ENCODE measurements around the gene GRIK1. TPM values are rescaled to one million over a fixed set of nuclear protein-coding genes. Genes with fewer than 3 reads are reported as not detected.

Gene GRIK1
- polyA plus RNA-seq, 2 donors: 0.01 to 0.02 TPM

DNA sequence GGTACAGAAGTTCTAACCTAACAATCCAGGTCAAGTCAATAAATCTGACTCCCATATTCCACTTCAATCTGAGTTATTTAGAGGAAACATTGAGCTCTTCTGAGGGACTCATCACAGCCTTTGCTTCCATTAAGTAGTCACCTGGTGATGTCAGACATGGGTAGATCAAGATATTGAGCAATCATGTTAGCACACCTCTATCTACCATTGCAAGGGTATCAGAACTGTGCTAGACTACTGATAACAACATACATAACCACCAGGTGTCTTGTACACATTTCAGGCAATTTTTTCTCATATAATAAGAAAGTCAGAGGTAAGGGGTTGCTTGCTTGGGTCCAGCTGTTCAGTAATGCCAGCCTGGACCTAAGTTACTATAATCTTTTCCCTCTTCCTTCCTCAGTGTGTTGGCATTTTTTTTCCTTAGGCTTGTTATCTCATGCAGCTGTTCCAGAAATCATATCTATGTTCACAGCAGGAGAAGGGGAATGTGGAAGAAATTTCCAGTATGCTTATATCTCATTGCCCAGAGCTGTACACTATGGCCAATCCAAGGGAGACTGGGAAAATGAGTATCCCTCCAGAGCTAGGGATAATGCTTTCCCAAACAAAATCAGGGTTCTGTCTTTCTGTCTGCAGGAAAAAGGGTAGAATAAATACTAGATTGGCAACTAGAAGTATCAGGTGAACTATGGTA, 52.3 kb downstream of the GRIK1 start:
- Histone ChIP-seq H3K4me3 (ENCODE audit: low read depth in 1 of 2, low read length in 2 of 2) (no peak overlapping the region), H3K27ac (ENCODE audit: low read depth in 2 of 2, low read length in 1 of 2) (no peak overlapping the region), H3K9me3 (ENCODE audit: control insufficient read depth in 2 of 2, insufficient read depth in 1 of 2, low read depth in 1 of 2, low read length in 1 of 2) (no peaks in the 10 kb centered on the region), H3K27me3 (ENCODE audit: control insufficient read depth in 1 of 2, insufficient read depth in 2 of 2, low read length in 2 of 2) (no peaks in the 10 kb centered on the region), H3K4me1 (ENCODE audit: control insufficient read depth in 2 of 2, insufficient read depth in 2 of 2, low read length in 1 of 2) (no peaks in the 10 kb centered on the region), H3K36me3 (ENCODE audit: control insufficient read depth in 2 of 2, insufficient read depth in 2 of 2, low read length in 1 of 2) (no peaks in the 10 kb centered on the region)

DNA sequence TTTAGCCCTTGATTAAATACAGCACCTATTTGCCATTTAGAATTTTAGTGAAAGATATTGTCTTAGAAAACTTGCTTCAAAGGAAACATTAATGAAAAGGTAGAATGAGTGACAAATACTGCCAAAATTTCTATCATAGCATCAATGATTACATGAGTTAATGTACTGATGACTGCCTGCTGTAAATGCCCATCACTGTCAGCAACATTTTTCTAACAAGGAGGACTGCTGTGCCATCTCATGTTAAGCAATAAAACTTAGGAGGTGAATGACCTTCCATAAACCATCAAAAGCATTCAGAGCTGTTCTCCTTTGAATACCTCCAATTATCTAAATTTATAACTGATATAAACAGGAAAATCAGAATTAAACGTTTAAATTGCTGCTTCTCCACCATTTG, 54.3 kb downstream of the GRIK1 start:
- 36 to 55% methylated on average over 1 of the region's 1 CpG for WGBS, 2 donors
- Histone ChIP-seq H3K9me3 (ENCODE audit: control insufficient read depth in 2 of 2, insufficient read depth in 1 of 2, low read depth in 1 of 2, low read length in 1 of 2) (no peaks in the 10 kb centered on the region), H3K4me3 (ENCODE audit: low read depth in 1 of 2, low read length in 2 of 2) (no peak overlapping the region), H3K36me3 (ENCODE audit: control insufficient read depth in 2 of 2, insufficient read depth in 2 of 2, low read length in 1 of 2) (no peaks in the 10 kb centered on the region), H3K27me3 (ENCODE audit: control insufficient read depth in 1 of 2, insufficient read depth in 2 of 2, low read length in 2 of 2) (no peaks in the 10 kb centered on the region), H3K4me1 (ENCODE audit: control insufficient read depth in 2 of 2, insufficient read depth in 2 of 2, low read length in 1 of 2) (no peaks in the 10 kb centered on the region), H3K27ac (ENCODE audit: low read depth in 2 of 2, low read length in 1 of 2) (no peak overlapping the region)

DNA sequence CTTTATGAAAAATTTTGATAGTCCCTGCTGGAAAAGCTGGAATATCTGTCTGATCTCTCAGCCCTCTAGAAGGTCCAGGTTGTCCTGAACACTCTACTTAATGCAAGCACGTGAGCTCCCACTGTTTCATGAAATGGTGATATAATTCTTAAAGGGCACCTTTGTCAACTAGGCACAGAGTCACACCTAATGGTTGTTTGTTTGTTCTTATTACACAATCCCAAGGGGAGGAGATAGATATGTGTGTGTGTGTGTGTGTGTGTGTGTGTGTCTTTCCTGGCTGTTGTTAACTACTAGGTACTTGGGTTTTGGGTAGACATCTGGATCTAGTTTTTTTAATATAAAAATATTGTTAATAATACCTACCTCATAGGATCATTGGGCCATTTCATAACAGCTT, 63.9 kb downstream of the GRIK1 start:
- Histone ChIP-seq H3K27ac (ENCODE audit: low read depth in 2 of 2, low read length in 1 of 2) (no peak overlapping the region), H3K27me3 (ENCODE audit: control insufficient read depth in 1 of 2, insufficient read depth in 2 of 2, low read length in 2 of 2) (no peaks in the 10 kb centered on the region), H3K4me3 (ENCODE audit: low read depth in 1 of 2, low read length in 2 of 2) (no peak overlapping the region), H3K36me3 (ENCODE audit: control insufficient read depth in 2 of 2, insufficient read depth in 2 of 2, low read length in 1 of 2) (no peaks in the 10 kb centered on the region), H3K9me3 (ENCODE audit: control insufficient read depth in 2 of 2, insufficient read depth in 1 of 2, low read depth in 1 of 2, low read length in 1 of 2) (no peaks in the 10 kb centered on the region), H3K4me1 (ENCODE audit: control insufficient read depth in 2 of 2, insufficient read depth in 2 of 2, low read length in 1 of 2) (no peaks in the 10 kb centered on the region)
- WGBS, 2 donors: 51 to 69% methylated on average over 1 of the region's 1 CpG

DNA sequence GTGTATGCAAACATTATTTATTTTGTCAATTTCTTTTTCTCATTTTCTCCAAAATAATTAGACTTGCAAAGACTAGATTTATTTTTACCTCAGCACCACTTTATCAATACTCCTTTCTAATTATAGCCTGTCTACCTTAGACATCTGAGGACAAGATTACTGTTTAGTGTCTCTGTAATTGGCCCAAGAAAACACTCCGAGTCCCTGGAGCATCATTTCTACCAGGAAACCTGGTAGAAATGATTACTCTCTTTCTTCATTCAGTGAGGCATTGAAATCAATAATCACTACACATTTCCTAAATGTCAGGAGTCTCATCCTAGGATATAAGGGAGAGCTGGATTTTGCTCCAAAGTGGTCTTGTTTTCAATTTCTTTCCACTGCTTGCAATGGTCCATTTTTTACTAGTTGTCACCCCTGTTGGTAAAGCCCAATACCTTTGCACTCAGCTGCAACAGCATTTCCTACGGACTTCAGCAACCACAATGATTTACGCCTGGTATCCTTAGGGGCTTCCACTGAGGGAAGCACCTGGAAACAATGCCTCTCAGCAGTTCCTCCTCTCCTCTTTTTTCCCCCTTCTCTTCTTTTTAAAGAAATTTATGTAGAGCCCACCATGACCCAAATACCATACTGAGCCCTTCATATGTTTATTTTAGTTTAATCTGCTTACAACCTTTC, 64.6 kb downstream of the GRIK1 start:
- no peaks in the 10 kb centered on the region for H3K9me3 ChIP-seq (ENCODE audit: control insufficient read depth in 2 of 2, insufficient read depth in 1 of 2, low read depth in 1 of 2, low read length in 1 of 2)
- H3K27me3 ChIP-seq (ENCODE audit: control insufficient read depth in 1 of 2, insufficient read depth in 2 of 2, low read length in 2 of 2): no peaks in the 10 kb centered on the region
- no peak overlapping the region for H3K4me3 ChIP-seq (ENCODE audit: low read depth in 1 of 2, low read length in 2 of 2)
- 66 to 69% methylated on average over 3 of the region's 3 CpGs for WGBS, 2 donors
- H3K4me1 ChIP-seq (ENCODE audit: control insufficient read depth in 2 of 2, insufficient read depth in 2 of 2, low read length in 1 of 2): no peaks in the 10 kb centered on the region
- H3K27ac ChIP-seq (ENCODE audit: low read depth in 2 of 2, low read length in 1 of 2): no peak overlapping the region
- H3K36me3 ChIP-seq (ENCODE audit: control insufficient read depth in 2 of 2, insufficient read depth in 2 of 2, low read length in 1 of 2): no peaks in the 10 kb centered on the region

DNA sequence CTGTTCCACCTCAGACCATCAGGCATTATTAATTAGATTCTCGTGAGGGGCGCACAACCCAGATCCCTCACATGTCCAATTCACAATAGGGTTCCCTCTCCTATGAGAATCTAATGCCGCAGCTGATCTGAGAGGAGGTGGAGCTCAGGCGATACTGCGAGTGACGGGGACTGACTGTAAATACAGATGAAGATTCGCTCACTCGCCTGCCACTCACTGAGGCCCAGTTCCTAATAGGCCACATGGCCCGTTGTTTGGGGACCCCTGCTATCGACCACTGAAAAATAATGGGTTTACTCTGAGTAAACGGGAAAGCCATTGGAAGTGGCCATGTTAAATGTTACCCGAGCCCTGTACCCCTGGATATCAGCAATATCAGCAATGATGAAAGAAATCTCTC, 65.9 kb downstream of the GRIK1 start:
- H3K9me3 ChIP-seq (ENCODE audit: control insufficient read depth in 2 of 2, insufficient read depth in 1 of 2, low read depth in 1 of 2, low read length in 1 of 2): no peaks in the 10 kb centered on the region
- H3K4me3 ChIP-seq (ENCODE audit: low read depth in 1 of 2, low read length in 2 of 2): no peak overlapping the region
- 93 to 94% methylated on average over 12 of the region's 12 CpGs for WGBS, 2 donors
- no peaks in the 10 kb centered on the region for H3K27me3 ChIP-seq (ENCODE audit: control insufficient read depth in 1 of 2, insufficient read depth in 2 of 2, low read length in 2 of 2)
- no peaks in the 10 kb centered on the region for H3K36me3 ChIP-seq (ENCODE audit: control insufficient read depth in 2 of 2, insufficient read depth in 2 of 2, low read length in 1 of 2)
- no peak overlapping the region for H3K27ac ChIP-seq (ENCODE audit: low read depth in 2 of 2, low read length in 1 of 2)
- no peaks in the 10 kb centered on the region for H3K4me1 ChIP-seq (ENCODE audit: control insufficient read depth in 2 of 2, insufficient read depth in 2 of 2, low read length in 1 of 2)

DNA sequence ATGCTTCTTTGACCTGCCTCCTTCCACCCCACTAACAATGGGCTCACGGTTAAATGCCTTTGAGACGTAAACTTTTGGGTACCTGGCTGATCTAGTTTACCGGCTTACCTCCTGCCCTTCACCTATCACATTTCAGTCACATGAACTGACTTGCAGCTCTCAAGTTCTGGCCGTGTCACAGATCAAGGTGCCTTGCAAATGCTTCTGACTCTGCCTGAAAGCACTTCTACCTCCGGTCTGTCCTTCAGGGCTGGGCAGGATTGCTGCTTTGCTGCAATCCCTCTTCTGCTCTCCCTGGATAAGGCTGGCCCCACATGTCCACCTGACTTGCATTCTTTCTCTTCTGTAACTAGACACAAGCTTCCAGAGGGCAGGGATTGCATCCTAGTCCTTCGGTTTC, 69.0 kb downstream of the GRIK1 start:
- H3K4me3 ChIP-seq (ENCODE audit: low read depth in 1 of 2, low read length in 2 of 2): no peak overlapping the region
- H3K36me3 ChIP-seq (ENCODE audit: control insufficient read depth in 2 of 2, insufficient read depth in 2 of 2, low read length in 1 of 2): no peaks in the 10 kb centered on the region
- H3K4me1 ChIP-seq (ENCODE audit: control insufficient read depth in 2 of 2, insufficient read depth in 2 of 2, low read length in 1 of 2): no peaks in the 10 kb centered on the region
- 50 to 59% methylated on average over 6 of the region's 6 CpGs for WGBS, 2 donors
- H3K27ac ChIP-seq (ENCODE audit: low read depth in 2 of 2, low read length in 1 of 2): no peak overlapping the region
- H3K27me3 ChIP-seq (ENCODE audit: control insufficient read depth in 1 of 2, insufficient read depth in 2 of 2, low read length in 2 of 2): no peaks in the 10 kb centered on the region
- H3K9me3 ChIP-seq (ENCODE audit: control insufficient read depth in 2 of 2, insufficient read depth in 1 of 2, low read depth in 1 of 2, low read length in 1 of 2): no peaks in the 10 kb centered on the region

DNA sequence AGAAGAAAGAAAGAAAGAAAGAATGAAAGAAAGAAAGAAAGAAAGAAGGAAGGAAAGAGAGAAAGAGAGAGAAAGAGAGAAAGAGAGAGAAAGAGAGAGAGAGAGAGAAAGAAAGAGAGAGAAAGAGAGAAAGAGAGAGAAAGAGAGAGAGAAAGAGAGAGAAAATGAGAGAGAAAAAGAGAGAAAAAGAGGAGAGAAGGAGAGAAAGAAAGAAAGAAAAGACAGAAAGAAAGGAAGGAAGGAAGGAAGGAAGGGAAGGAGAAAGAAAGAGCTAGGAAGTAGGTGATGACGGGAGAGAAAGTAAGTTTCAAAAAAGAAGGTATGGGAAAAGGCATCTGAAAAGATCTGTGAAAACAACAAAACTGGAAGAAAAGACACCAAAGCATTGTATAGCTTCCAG, 72.0 kb downstream of the GRIK1 start:
- no peak overlapping the region for H3K4me3 ChIP-seq (ENCODE audit: low read depth in 1 of 2, low read length in 2 of 2)
- no peaks in the 10 kb centered on the region for H3K9me3 ChIP-seq (ENCODE audit: control insufficient read depth in 2 of 2, insufficient read depth in 1 of 2, low read depth in 1 of 2, low read length in 1 of 2)
- no peaks in the 10 kb centered on the region for H3K4me1 ChIP-seq (ENCODE audit: control insufficient read depth in 2 of 2, insufficient read depth in 2 of 2, low read length in 1 of 2)
- H3K36me3 ChIP-seq (ENCODE audit: control insufficient read depth in 2 of 2, insufficient read depth in 2 of 2, low read length in 1 of 2): no peaks in the 10 kb centered on the region
- H3K27me3 ChIP-seq (ENCODE audit: control insufficient read depth in 1 of 2, insufficient read depth in 2 of 2, low read length in 2 of 2): no peaks in the 10 kb centered on the region
- H3K27ac ChIP-seq (ENCODE audit: low read depth in 2 of 2, low read length in 1 of 2): no peak overlapping the region
- WGBS, 2 donors: 69 to 83% methylated on average over 1 of the region's 1 CpG

DNA sequence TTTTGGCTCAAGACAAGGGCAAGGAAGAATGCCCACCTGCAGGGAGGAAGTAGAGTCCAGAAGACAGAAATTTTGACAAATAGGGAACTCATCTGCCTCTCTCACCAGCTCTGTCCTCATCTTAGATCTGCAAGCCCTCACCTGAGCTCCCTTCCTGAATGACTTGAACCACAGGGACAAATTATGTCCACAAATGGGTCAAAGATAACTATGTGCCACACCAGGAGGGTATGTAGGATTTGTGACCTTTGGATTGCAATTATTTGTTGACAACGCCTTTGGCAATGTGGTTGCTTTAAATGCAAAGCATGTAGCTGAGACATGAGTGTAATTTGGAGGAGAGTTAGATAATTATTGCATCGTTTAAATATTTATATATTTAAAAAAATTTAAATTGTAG, 79.5 kb downstream of the GRIK1 start:
- no peaks in the 10 kb centered on the region for H3K27me3 ChIP-seq (ENCODE audit: control insufficient read depth in 1 of 2, insufficient read depth in 2 of 2, low read length in 2 of 2)
- H3K27ac ChIP-seq (ENCODE audit: low read depth in 2 of 2, low read length in 1 of 2): no peak overlapping the region
- no peak overlapping the region for H3K4me3 ChIP-seq (ENCODE audit: low read depth in 1 of 2, low read length in 2 of 2)
- no peaks in the 10 kb centered on the region for H3K9me3 ChIP-seq (ENCODE audit: control insufficient read depth in 2 of 2, insufficient read depth in 1 of 2, low read depth in 1 of 2, low read length in 1 of 2)
- H3K36me3 ChIP-seq (ENCODE audit: control insufficient read depth in 2 of 2, insufficient read depth in 2 of 2, low read length in 1 of 2): no peaks in the 10 kb centered on the region
- H3K4me1 ChIP-seq (ENCODE audit: control insufficient read depth in 2 of 2, insufficient read depth in 2 of 2, low read length in 1 of 2): no peaks in the 10 kb centered on the region
- WGBS, 2 donors: 79 to 86% methylated on average over 2 of the region's 2 CpGs

DNA sequence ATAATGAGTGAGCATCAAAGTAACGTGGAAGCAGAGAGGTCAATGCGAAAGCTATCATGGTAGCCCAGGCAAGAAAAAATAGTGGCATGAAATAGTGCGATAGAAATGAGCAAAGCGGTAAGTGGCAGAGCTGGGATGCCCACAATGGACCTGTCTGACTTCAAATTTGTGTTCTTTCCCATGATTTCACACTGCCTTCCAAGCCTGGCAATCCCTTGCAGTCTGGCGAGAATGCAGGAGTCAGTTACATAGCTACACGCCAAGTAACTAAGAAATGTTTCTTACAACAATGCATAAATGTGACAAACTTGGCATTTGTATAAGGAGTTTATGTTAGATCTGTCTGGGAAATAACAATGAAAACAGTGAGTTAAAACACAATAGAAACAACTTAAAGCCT, 82.6 kb downstream of the GRIK1 start:
- H3K4me3 ChIP-seq (ENCODE audit: low read depth in 1 of 2, low read length in 2 of 2): no peak overlapping the region
- H3K9me3 ChIP-seq (ENCODE audit: control insufficient read depth in 2 of 2, insufficient read depth in 1 of 2, low read depth in 1 of 2, low read length in 1 of 2): no peaks in the 10 kb centered on the region
- H3K36me3 ChIP-seq (ENCODE audit: control insufficient read depth in 2 of 2, insufficient read depth in 2 of 2, low read length in 1 of 2): no peaks in the 10 kb centered on the region
- H3K4me1 ChIP-seq (ENCODE audit: control insufficient read depth in 2 of 2, insufficient read depth in 2 of 2, low read length in 1 of 2): no peaks in the 10 kb centered on the region
- 79 to 82% methylated on average over 6 of the region's 6 CpGs for WGBS, 2 donors
- no peaks in the 10 kb centered on the region for H3K27me3 ChIP-seq (ENCODE audit: control insufficient read depth in 1 of 2, insufficient read depth in 2 of 2, low read length in 2 of 2)
- no peak overlapping the region for H3K27ac ChIP-seq (ENCODE audit: low read depth in 2 of 2, low read length in 1 of 2)

DNA sequence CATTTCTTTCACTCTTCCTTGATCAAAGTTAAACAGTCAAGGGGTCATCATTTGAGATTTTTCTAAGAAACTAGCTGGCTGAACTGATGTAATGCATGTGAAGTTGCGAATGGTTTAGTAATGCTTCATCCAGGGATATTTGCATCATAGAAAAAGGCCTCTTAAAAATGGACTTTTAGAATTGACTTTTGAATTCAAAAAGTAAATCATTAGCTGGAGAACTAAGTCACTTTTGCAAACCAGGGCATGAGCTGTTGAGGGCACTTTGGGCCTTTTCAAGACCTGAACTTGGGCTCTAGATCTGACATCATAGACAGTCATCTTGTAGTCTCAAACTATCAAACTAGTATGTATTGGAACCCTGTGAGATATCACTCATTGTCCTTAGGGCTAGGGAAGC, 85.0 kb downstream of the GRIK1 start:
- no peaks in the 10 kb centered on the region for H3K27me3 ChIP-seq (ENCODE audit: control insufficient read depth in 1 of 2, insufficient read depth in 2 of 2, low read length in 2 of 2)
- no peak overlapping the region for H3K27ac ChIP-seq (ENCODE audit: low read depth in 2 of 2, low read length in 1 of 2)
- H3K9me3 ChIP-seq (ENCODE audit: control insufficient read depth in 2 of 2, insufficient read depth in 1 of 2, low read depth in 1 of 2, low read length in 1 of 2): no peaks in the 10 kb centered on the region
- H3K4me3 ChIP-seq (ENCODE audit: low read depth in 1 of 2, low read length in 2 of 2): no peak overlapping the region
- H3K36me3 ChIP-seq (ENCODE audit: control insufficient read depth in 2 of 2, insufficient read depth in 2 of 2, low read length in 1 of 2): no peaks in the 10 kb centered on the region
- WGBS, 2 donors: 91 to 93% methylated on average over 1 of the region's 1 CpG
- no peaks in the 10 kb centered on the region for H3K4me1 ChIP-seq (ENCODE audit: control insufficient read depth in 2 of 2, insufficient read depth in 2 of 2, low read length in 1 of 2)
